ENCODE data around the gene PLEKHG4B. TPM values are rescaled to one million over a fixed set of nuclear protein-coding genes. Genes with fewer than 3 reads are reported as not detected.
A peak's percentile ranks its signal among the peaks of the same experiment; 100 is the strongest.

Gene PLEKHG4B
- total RNA-seq, 1 experiment from 2014 or later = 44.3 TPM

DNA sequence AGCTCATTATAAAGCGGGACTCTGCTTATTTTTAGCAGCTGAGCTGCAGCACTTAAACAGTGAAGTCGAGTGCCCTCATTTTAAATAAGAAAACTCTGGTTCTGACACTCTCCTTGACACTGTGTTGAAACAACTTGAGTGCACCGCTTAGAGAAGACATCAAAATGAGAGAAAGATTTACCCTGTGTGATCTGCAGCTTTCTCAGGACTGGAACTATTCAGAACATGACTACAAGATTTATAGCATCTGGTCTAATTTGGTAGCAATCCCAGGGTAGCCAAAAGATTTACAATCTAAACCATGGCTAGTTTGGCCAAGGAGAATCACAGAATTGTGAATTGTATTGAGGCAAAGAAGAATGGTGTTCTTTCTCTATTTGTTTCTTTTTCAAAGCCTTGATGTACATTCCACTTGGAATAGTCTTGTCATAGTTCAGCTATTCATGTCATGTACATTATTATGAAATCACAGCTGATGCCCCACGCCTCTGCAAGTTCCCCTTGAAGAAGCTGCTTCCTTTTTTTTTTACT lies 38.7 kb downstream of the PLEKHG4B start:
- H3K4me3 Mint-ChIP-seq = no peak overlapping the region
- TF ChIP-seq, protein P1, sequence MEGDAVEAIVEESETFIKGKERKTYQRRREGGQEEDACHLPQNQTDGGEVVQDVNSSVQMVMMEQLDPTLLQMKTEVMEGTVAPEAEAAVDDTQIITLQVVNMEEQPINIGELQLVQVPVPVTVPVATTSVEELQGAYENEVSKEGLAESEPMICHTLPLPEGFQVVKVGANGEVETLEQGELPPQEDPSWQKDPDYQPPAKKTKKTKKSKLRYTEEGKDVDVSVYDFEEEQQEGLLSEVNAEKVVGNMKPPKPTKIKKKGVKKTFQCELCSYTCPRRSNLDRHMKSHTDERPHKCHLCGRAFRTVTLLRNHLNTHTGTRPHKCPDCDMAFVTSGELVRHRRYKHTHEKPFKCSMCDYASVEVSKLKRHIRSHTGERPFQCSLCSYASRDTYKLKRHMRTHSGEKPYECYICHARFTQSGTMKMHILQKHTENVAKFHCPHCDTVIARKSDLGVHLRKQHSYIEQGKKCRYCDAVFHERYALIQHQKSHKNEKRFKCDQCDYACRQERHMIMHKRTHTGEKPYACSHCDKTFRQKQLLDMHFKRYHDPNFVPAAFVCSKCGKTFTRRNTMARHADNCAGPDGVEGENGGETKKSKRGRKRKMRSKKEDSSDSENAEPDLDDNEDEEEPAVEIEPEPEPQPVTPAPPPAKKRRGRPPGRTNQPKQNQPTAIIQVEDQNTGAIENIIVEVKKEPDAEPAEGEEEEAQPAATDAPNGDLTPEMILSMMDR (conservative IDR thresholded peaks at IDR 0.05) = no peak
- H3K23ac ChIP-seq (ENCODE audit: insufficient read length, low read depth, low read length) = no peak overlapping the region
- no peak overlapping the region for H3T11ph ChIP-seq (ENCODE audit: low read length)
- H4K20me1 ChIP-seq (ENCODE audit: control insufficient read depth, insufficient read depth, insufficient read length) = no peaks in the 10 kb centered on the region
- no peak overlapping the region for H4K8ac ChIP-seq (replicated peaks; ENCODE audit: insufficient read length, low read depth, low read length)
- peaks cover 5% of the 10 kb centered on the region for H3K79me1 ChIP-seq (ENCODE audit: insufficient read depth, low read depth, low read length, poor library complexity, severe bottlenecking)
- no peak overlapping the region for H2BK5ac ChIP-seq (ENCODE audit: insufficient read length, low read length)
- no peak overlapping the region for H3K14ac ChIP-seq (ENCODE audit: insufficient read depth, low read length)
- H3K4me1 ChIP-seq (ENCODE audit: insufficient read depth, low read length) = peaks cover 25% of the 10 kb centered on the region
- no peak overlapping the region for H2BK120ac ChIP-seq (ENCODE audit: low read depth, low read length, poor library complexity, severe bottlenecking)
- no CpG with 5 or more reads among the region's 4 CpGs for WGBS (ENCODE audit: extremely low coverage, insufficient read length, low lambda C conversion rate)
- no peak overlapping the region for H2BK20ac ChIP-seq (ENCODE audit: low read depth, low read length, poor library complexity, severe bottlenecking)
- peaks cover 4% of the 10 kb centered on the region for H3K9me3 ChIP-seq (ENCODE audit: control insufficient read depth, low read depth, low read length)
- H3K36me3 Mint-ChIP-seq (ENCODE audit: insufficient read depth in 1 of 3, low read depth in 3 of 3) = peaks cover 63 to 70% (median 65%) of the 10 kb centered on the region in 3 experiments
- H4K91ac ChIP-seq (ENCODE audit: insufficient read length, low read depth, low read length) = no peak overlapping the region
- H3K27me3 Mint-ChIP-seq (ENCODE audit: low read depth) = no peaks in the 10 kb centered on the region
- no peak overlapping the region for H3K18ac ChIP-seq (ENCODE audit: insufficient read length, low read depth, low read length)
- H3K27me3 ChIP-seq (ENCODE audit: insufficient read depth, low read length) = no peaks in the 10 kb centered on the region
- peak overlapping the region; percentile 3 for H3K27ac ChIP-seq (ENCODE audit: insufficient read length, low read depth, low read length)
- no peak overlapping the region for H4K5ac ChIP-seq (ENCODE audit: insufficient read length, low read depth, low read length)
- H3K9me3 Mint-ChIP-seq = peaks cover 12 to 17% of the 10 kb centered on the region in 2 experiments
- no peak overlapping the region for H2AK5ac ChIP-seq (ENCODE audit: insufficient read length, low read length)
- peaks cover 58 to 70% of the 10 kb centered on the region in 2 experiments for H3K4me1 Mint-ChIP-seq
- no peak overlapping the region for H3K27ac Mint-ChIP-seq
- peaks cover 5% of the 10 kb centered on the region; the same call in 1 of the 2 replicates for H3K79me2 ChIP-seq (ENCODE audit: insufficient read depth, low read length)
- H3K4me2 ChIP-seq (ENCODE audit: insufficient read depth, insufficient read length, low read length) = no peak overlapping the region
- DNase-seq = no peak
- no peaks in the 10 kb centered on the region for H3K23me2 ChIP-seq (ENCODE audit: insufficient read length, low read depth, low read length, poor library complexity, severe bottlenecking)
- no peak overlapping the region for H3K4ac ChIP-seq (ENCODE audit: low read depth, low read length)
- H3K56ac ChIP-seq (ENCODE audit: insufficient read length, low read depth, low read length) = no peak overlapping the region
- H3K9ac ChIP-seq (ENCODE audit: extremely low read depth, insufficient read length, low read length) = no peak overlapping the region
- no peak overlapping the region for H2BK15ac ChIP-seq (ENCODE audit: low read depth, low read length)
- H2AFZ ChIP-seq (ENCODE audit: low read length) = no peak overlapping the region
- H2BK12ac ChIP-seq (ENCODE audit: insufficient read length, low read depth, low read length) = no peak overlapping the region

Data from H9 (cell line).